HG02588 (cell line): ENCODE measurements around the gene PDCD5.
"Not testable (repeated sequence)": the region's sequence is repeated elsewhere in the genome, so short reads cannot be mapped to it uniquely, and the experiment has no call there.

Experiments used
- ATAC-seq: cut with Tn5 transposase; IDR thresholded peaks from one replicate; pipeline ENCODE4 v1.9.1; 2021; ENCODE audit warnings: mild to moderate bottlenecking, moderate library complexity; ENCODE audit not compliant: unreplicated experiment

The PDCD5 gene

GRCh38 chr19:32573492-32573794 lies 7.5 kb upstream of the PDCD5 start:
- ATAC-seq: no peak

GRCh38 chr19:32576790-32577189 lies 4.2 kb upstream of the PDCD5 start:
- ATAC-seq: no peak

- ATAC-seq: peak; percentile 26
These were observed 563 bp upstream of the PDCD5 start for GRCh38 chr19:32580353-32580900.

GRCh38 chr19:32581705-32582179 lies 752 bp downstream of the PDCD5 start:
- peak; percentile 1 for ATAC-seq

GRCh38 chr19:32587747-32588504 lies 6.9 kb downstream of the PDCD5 start:
- ATAC-seq: not testable (repeated sequence)

- ATAC-seq: no peak
These were observed 13.0 kb downstream of the PDCD5 start for GRCh38 chr19:32594021-32594420.

GRCh38 chr19:32595491-32595890 lies 14.5 kb downstream of the PDCD5 start:
- no peak for ATAC-seq

- no peak for ATAC-seq
These were observed 17.0 kb downstream of the PDCD5 start for GRCh38 chr19:32598022-32598421.

GRCh38 chr19:32599258-32599657 lies 18.3 kb downstream of the PDCD5 start:
- no peak for ATAC-seq

GRCh38 chr19:32599736-32600157 lies 18.8 kb downstream of the PDCD5 start:
- ATAC-seq: no peak

- no peak for ATAC-seq
These were observed 23.0 kb downstream of the PDCD5 start for GRCh38 chr19:32603961-32604360.

GRCh38 chr19:32605544-32605943 lies 24.6 kb downstream of the PDCD5 start:
- no peak for ATAC-seq

- ATAC-seq: no peak
These were observed 25.3 kb downstream of the PDCD5 start for GRCh38 chr19:32606289-32606688.

GRCh38 chr19:32607479-32607878 lies 26.5 kb downstream of the PDCD5 start:
- no peak for ATAC-seq

- no peak for ATAC-seq
These were observed 30.2 kb downstream of the PDCD5 start for GRCh38 chr19:32611161-32611560.

- no peak for ATAC-seq
These were observed 32.0 kb downstream of the PDCD5 start for GRCh38 chr19:32613008-32613407.

- no peak for ATAC-seq
These were observed 33.9 kb downstream of the PDCD5 start for GRCh38 chr19:32614916-32615315.

GRCh38 chr19:32615569-32615968 lies 34.6 kb downstream of the PDCD5 start:
- ATAC-seq: no peak

- ATAC-seq: no peak
These were observed 38.2 kb downstream of the PDCD5 start for GRCh38 chr19:32619051-32619685.

GRCh38 chr19:32622002-32622401 lies 41.0 kb downstream of the PDCD5 start:
- no peak for ATAC-seq

- ATAC-seq: no peak
These were observed 43.4 kb downstream of the PDCD5 start for GRCh38 chr19:32624410-32624809.

GRCh38 chr19:32626969-32627368 lies 46.0 kb downstream of the PDCD5 start:
- ATAC-seq: no peak
